Neural progenitor cell (in vitro differentiated cells): ENCODE data around the gene ZNF282. TPM values are rescaled to one million over a fixed set of nuclear protein-coding genes. Genes with fewer than 3 reads are reported as not detected.
"Not testable (repeated sequence)": the region's sequence is repeated elsewhere in the genome, so short reads cannot be mapped to it uniquely, and the experiment has no call there.

Source experiments
- DNase-seq: peaks from one replicate; pipeline ENCODE4 v3.0.0-alpha.2; 2016; ENCODE audit warnings: low spot score
- H2AFZ ChIP-seq: fragments of 200-600 bp; sonication (generic); replicated peaks from 2 replicates; pipeline ENCODE4 v1.6.1; 2016; ENCODE audit warnings: antibody characterized with exemption
- H3F3A ChIP-seq: fragments of 200-600 bp; sonication (generic); 2 replicates; pipeline ENCODE4 v1.6.1; 2016; ENCODE audit warnings: antibody characterized with exemption, low read depth
- H3K27ac ChIP-seq: fragments of 200-600 bp; sonication (generic); 2 replicates; pipeline ENCODE4 v1.5.1; 2016; ENCODE audit warnings: mild to moderate bottlenecking
- H3K27me3 ChIP-seq: fragments of 200-600 bp; sonication (generic); 2 replicates; pipeline ENCODE4 v1.6.1; 2016; ENCODE audit warnings: mild to moderate bottlenecking, moderate library complexity
- H3K36me3 ChIP-seq: fragments of 200-600 bp; sonication (generic); 2 replicates; pipeline ENCODE4 v1.5.1; 2016
- H3K4me1 ChIP-seq: fragments of 200-600 bp; sonication (generic); 2 replicates; pipeline ENCODE4 v1.6.1; 2016; ENCODE audit warnings: mixed run types
- H3K4me2 ChIP-seq: fragments of 200-600 bp; sonication (generic); 2 replicates; pipeline ENCODE4 v1.6.1; 2016
- H3K4me3 ChIP-seq: fragments of 200-600 bp; sonication (generic); 2 replicates; pipeline ENCODE4 v1.5.1; 2016
- H3K79me2 ChIP-seq: fragments of 200-600 bp; sonication (generic); 2 replicates; pipeline ENCODE4 v1.6.1; 2016; ENCODE audit warnings: low read depth
- H3K9ac ChIP-seq: fragments of 200-600 bp; sonication (generic); 2 replicates; pipeline ENCODE4 v1.6.1; 2016
- H3K9me3 ChIP-seq: fragments of 200-600 bp; sonication (generic); 2 replicates; pipeline ENCODE4 v1.5.1; 2016; ENCODE audit warnings: low read depth
- H4K20me1 ChIP-seq: fragments of 200-600 bp; sonication (generic); 2 replicates; pipeline ENCODE4 v1.6.1; 2016; ENCODE audit warnings: low read depth
- H3K27ac Mint-ChIP-seq: 3 replicates; pipeline ENCODE4 v1.8.0; 2021; ENCODE audit warnings: mixed read lengths
- H3K27me3 Mint-ChIP-seq: 2 replicates; pipeline ENCODE4 v1.8.0; 2022; ENCODE audit warnings: low read depth, mild to moderate bottlenecking, inconsistent platforms, moderate library complexity, mixed read lengths; ENCODE audit not compliant: insufficient read depth
- H3K36me3 Mint-ChIP-seq: 3 replicates; pipeline ENCODE4 v1.8.0; 2021; ENCODE audit warnings: mixed read lengths
- H3K4me1 Mint-ChIP-seq: 3 replicates; pipeline ENCODE4 v1.8.0; 2021; ENCODE audit warnings: mixed read lengths
- H3K4me3 Mint-ChIP-seq: 3 replicates; pipeline ENCODE4 v1.8.0; 2021; ENCODE audit warnings: mild to moderate bottlenecking, moderate library complexity, mixed read lengths
- H3K9me3 Mint-ChIP-seq: 3 replicates; pipeline ENCODE4 v1.8.0; 2020; ENCODE audit warnings: mixed read lengths
- CTCF ChIP-seq: fragments of 200-600 bp; sonication (generic); IDR thresholded peaks from 2 replicates; pipeline ENCODE4 v1.5.1; 2017; ENCODE audit warnings: antibody characterized with exemption, mild to moderate bottlenecking
- EZH2 ChIP-seq: fragments of 200-600 bp; sonication (generic); IDR thresholded peaks from 2 replicates; pipeline ENCODE4 v1.6.1; 2017; ENCODE audit warnings: antibody characterized with exemption, mild to moderate bottlenecking, moderate library complexity
- EZH2phosphoT487 ChIP-seq: fragments of 200-600 bp; sonication (generic); IDR thresholded peaks from 2 replicates; pipeline ENCODE4 v1.6.1; 2017; ENCODE audit warnings: antibody characterized with exemption
- total RNA-seq: library from RNA; depleted of rRNA; stranded (reverse); fragments of >200 nt; gene quantifications from 2 replicates; pipeline ENCODE4 v1.2.3, GENCODE V29; 2015; ENCODE audit warnings: low replicate concordance

The ZNF282 gene
- total RNA-seq, 1 donor from 2014 or later: 15.9 TPM

- H3K4me3 Mint-ChIP-seq: no peak overlapping the region
- Histone ChIP-seq H3K27ac (no peak overlapping the region), H3K27me3 (no peaks in the 10 kb centered on the region), H3K4me2 (no peak overlapping the region), H4K20me1 (peaks cover 48% of the 10 kb centered on the region), H3K9ac (no peak overlapping the region), H2AFZ (no peak overlapping the region), H3K36me3 (no peaks in the 10 kb centered on the region), H3K79me2 (peaks cover 90% of the 10 kb centered on the region), H3K9me3 (no peaks in the 10 kb centered on the region), H3K4me1 (peaks cover 3% of the 10 kb centered on the region), H3K4me3 (no peak overlapping the region), H3F3A (no peaks in the 10 kb centered on the region)
- H3K27me3 Mint-ChIP-seq: peaks cover 4% of the 10 kb centered on the region
- H3K36me3 Mint-ChIP-seq: peaks cover 15% of the 10 kb centered on the region
- no peak for DNase-seq
- no peak overlapping the region for H3K27ac Mint-ChIP-seq
- TF ChIP-seq CTCF (no peak), EZH2phosphoT487 (no peak), EZH2 (no peak)
- peaks cover 12% of the 10 kb centered on the region for H3K9me3 Mint-ChIP-seq
- peaks cover 4% of the 10 kb centered on the region for H3K4me1 Mint-ChIP-seq
These were observed 50.4 kb downstream of the ZNF282 start for GRCh38 chr7:149245744-149246143.

- Histone ChIP-seq H3K79me2 (peaks cover 60% of the 10 kb centered on the region), H3K4me2 (no peak overlapping the region), H3K9ac (no peak overlapping the region), H3K36me3 (no peaks in the 10 kb centered on the region), H3K4me1 (no peaks in the 10 kb centered on the region), H3K4me3 (no peak overlapping the region), H3F3A (no peaks in the 10 kb centered on the region), H2AFZ (no peak overlapping the region), H3K27ac (no peak overlapping the region), H4K20me1 (peaks cover 44% of the 10 kb centered on the region), H3K27me3 (no peaks in the 10 kb centered on the region), H3K9me3 (no peaks in the 10 kb centered on the region)
- TF ChIP-seq EZH2phosphoT487 (no peak), CTCF (no peak), EZH2 (no peak)
- Mint-ChIP-seq H3K27me3 (peaks cover 4% of the 10 kb centered on the region), H3K4me1 (no peaks in the 10 kb centered on the region), H3K9me3 (peaks cover 3% of the 10 kb centered on the region), H3K4me3 (no peak overlapping the region), H3K36me3 (peaks cover 6% of the 10 kb centered on the region), H3K27ac (no peak overlapping the region)
- DNase-seq: no peak
These were observed 53.4 kb downstream of the ZNF282 start for GRCh38 chr7:149248777-149249176.

DNA sequence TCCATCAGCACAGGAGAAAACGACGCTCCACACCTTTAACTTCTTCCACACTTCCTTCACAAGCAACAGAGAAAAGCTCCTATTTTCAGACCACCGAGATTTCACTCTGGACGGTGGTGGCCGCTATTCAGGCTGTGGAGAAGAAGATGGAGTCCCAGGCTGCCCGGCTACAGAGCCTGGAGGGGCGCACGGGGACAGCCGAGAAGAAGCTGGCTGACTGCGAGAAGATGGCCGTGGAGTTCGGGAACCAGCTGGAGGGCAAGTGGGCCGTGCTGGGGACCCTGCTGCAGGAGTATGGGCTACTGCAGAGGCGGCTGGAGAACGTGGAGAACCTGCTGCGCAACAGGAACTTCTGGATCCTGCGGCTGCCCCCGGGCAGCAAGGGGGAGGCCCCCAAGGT lies 54.8 kb downstream of the ZNF282 start:
- not testable (repeated sequence) for DNase-seq, H3K9me3 ChIP-seq, H3K27ac ChIP-seq, H3K27ac Mint-ChIP-seq, H3K4me3 ChIP-seq, H3K4me3 Mint-ChIP-seq, H3K36me3 ChIP-seq, H3K27me3 ChIP-seq, H3K9me3 Mint-ChIP-seq, H3K27me3 Mint-ChIP-seq, H3F3A ChIP-seq, H2AFZ ChIP-seq, H3K4me1 Mint-ChIP-seq, H3K9ac ChIP-seq, H3K4me1 ChIP-seq, H3K4me2 ChIP-seq
- H3K79me2 ChIP-seq: peaks cover 46% of the 10 kb centered on the region
- peaks cover 38% of the 10 kb centered on the region for H4K20me1 ChIP-seq
- H3K36me3 Mint-ChIP-seq: peaks cover 10% of the 10 kb centered on the region

DNA sequence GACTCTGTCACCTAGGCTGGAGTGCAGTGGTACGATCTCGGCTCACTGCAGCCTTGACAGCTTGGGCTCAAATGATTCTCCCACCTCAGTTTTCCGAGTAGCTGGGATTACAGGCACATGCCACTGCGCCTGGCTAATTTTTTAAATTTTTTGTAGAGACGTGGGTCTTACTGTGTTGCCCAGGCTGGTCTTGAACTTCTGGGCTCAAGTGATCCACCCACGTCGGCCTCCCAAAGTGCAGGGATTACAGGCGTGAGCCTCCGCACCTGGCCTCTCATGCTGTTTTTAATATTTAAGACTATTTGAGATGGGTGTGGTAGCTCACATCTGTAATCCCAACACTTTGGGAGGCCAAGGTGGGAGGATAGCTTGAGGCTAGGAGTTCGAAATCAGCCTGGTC lies 56.2 kb downstream of the ZNF282 start:
- not testable (repeated sequence) for H2AFZ ChIP-seq, H3K27ac Mint-ChIP-seq, H3K4me3 ChIP-seq, H3K9ac ChIP-seq, H3K27me3 ChIP-seq, H3K27me3 Mint-ChIP-seq, H3K4me1 ChIP-seq, H3K9me3 ChIP-seq, H3K4me2 ChIP-seq, H3F3A ChIP-seq, H3K4me1 Mint-ChIP-seq, H3K36me3 Mint-ChIP-seq, DNase-seq, H3K36me3 ChIP-seq, H3K4me3 Mint-ChIP-seq, H3K27ac ChIP-seq, H3K9me3 Mint-ChIP-seq
- Histone ChIP-seq H4K20me1 (peaks cover 28% of the 10 kb centered on the region), H3K79me2 (peaks cover 32% of the 10 kb centered on the region)
